GM19328 (cell line): ENCODE data around the gene MSI2.
"Not testable (repeated sequence)": the region's sequence is repeated elsewhere in the genome, so short reads cannot be mapped to it uniquely, and the experiment has no call there.

ENCODE experiments used
- ATAC-seq: cut with Tn5 transposase; IDR thresholded peaks from one replicate; pipeline ENCODE4 v1.9.1; 2021; ENCODE audit warnings: mild to moderate bottlenecking, moderate library complexity; ENCODE audit not compliant: unreplicated experiment

MSI2 gene

DNA sequence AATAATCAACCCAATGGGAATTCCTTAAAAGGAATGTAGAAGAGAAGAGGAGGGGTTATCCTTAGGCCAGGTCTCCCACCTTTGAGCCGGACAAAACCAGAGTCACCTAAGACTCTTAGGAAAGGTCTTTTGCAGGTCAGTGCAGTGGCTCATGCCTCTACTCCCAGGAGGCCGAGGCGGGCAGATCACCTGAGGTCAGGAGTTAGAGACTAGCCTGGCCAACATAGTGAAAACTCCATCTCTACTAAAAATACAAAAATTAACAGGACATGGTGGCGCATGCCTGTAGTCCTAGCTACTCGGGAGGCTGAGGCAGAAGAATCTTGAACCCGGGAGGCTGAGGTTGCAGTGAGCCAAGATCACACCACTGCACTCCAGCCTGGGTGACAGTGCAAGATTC lies 365.5 kb downstream of the MSI2 start:
- ATAC-seq = not testable (repeated sequence)

DNA sequence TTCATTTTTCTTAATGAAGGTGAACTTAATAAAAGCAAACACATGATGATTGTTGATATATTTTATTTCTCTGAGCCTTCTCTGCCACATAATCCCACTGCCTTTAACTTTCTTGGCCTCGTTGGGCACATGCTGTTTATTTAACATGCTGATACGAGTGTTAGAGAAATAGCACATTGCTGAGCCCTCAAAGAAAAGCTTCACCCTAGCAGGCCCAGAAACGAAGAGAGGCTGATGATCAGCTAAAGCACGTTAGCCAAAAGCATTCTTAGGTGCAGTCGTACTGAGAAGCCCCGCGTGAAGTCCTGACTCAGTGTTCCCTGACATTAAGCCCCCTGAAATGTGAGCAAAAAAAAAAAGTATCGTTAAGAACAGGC lies 366.0 kb downstream of the MSI2 start:
- no peak for ATAC-seq

GRCh38 chr17:57622683-57623433 lies 366.5 kb downstream of the MSI2 start:
- peak; percentile 59 for ATAC-seq

DNA sequence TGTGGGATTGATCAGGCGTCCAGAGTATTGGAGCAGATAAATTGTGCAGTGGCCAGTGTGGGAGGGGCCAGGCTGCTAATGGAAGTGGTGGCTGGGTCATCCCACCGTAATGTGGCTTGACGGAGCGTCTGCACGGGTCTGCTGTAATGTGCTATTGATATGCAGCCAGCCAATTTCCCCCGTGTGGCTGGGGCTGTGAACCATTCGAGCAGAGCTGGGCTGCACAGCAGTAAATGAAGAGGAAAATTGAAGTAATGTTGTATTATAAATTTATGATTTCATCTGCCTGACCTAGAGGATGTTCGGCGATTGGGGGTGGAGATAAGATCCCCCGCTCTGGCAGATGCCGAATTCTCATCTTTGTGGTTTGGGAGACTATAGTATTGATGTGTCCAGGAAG lies 367.3 kb downstream of the MSI2 start:
- no peak for ATAC-seq

DNA sequence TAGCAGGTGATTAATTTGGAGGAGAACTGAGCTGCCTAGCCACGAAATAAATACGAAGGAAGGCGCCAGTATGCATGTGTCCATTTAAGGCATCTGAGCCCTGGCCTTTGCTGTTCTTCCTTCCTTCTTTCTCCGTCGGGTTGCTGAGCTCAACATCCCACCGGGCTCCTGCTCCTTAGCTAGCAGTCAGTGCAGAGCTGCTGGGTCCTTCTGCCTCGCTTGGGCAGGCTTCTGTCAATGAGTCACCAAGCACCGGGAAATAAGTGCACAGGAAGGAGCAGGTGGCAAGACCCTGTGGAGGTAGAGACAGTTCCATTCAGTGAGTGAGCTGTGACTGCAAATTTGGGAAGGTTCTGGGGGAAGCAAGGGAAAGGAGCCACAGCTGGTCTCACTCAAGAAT lies 368.1 kb downstream of the MSI2 start:
- ATAC-seq = no peak

DNA sequence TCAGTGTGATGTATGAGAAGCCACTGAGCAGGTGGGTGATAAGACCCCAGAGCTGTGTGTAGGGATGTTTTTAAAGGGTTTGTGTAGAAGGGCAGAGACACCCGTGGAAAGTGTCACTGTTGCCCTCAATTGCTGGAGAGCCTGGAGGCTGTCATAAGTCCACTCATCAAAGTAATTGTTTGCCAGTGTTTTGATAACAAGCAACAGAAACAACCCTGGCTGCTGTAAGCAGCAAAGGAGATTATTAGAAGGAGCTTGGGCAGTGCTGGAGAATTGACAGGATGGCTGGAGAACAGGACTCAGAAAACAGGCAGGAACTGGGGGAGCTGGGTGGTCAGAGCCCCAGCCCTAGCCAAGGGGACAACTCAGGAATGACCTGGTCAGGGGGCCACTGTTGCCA lies 369.2 kb downstream of the MSI2 start:
- no peak for ATAC-seq

DNA sequence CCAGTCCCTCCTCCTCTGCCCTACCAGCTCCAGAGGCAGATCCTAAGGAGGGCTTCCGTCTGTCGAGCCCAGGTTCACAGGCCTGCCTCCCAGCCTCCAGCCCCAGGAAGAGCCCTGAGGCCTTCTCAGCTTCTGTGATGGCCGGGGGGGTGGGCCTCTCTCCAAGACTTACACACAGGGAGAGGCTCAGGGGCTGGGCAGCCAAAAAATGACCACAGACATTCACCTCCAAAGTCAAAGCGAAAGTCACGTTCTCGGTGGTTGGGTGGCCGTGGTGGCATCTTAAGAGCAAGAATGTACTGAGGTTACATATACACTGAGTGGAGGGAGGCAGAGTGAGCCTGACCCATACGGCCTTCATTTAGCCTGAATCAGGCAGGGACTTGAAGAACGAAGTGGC lies 369.6 kb downstream of the MSI2 start:
- ATAC-seq = no peak

GRCh38 chr17:57626520-57627210 lies 370.3 kb downstream of the MSI2 start:
- ATAC-seq = no peak

DNA sequence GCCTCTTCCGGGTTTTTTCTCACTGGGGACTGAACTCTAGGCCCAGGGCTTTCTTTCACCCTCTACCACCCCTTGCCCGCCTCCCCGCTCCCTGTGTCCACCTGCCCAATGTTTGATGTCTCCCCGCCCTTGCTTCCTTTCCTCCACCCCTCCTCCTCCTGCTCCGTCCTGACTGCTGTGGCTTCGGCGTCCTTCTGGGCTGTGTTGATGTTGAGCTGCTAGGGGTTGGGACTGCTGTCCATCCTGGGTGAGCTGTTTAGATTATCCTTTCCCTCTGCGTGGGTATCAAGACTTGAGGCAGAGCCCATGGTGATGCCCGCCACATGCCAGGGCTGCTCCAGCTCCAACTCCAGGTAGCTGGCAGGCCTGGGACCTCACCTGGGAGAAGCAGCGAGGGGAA lies 371.3 kb downstream of the MSI2 start:
- no peak for ATAC-seq

DNA sequence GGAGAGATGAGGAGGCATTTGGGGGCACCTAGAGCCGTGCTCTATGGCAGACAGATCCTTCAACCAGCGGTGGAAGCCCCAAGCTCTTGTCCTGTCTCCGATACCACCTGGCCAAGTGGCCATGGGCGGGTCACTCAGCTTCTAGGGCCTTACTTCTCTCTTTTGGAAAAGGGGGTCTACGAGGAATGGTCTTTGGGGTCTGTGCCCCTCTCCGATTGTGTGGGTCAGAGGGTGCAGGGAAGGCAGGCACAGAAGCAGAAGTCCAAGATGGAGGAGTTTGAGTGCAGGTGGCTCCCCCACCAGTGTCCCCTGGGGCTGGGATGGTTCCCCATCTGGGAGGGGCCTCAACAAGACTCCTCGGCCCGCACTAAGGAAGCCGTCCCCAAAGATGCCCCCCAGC lies 372.1 kb downstream of the MSI2 start:
- ATAC-seq = no peak

- no peak for ATAC-seq
These were observed 373.1 kb downstream of the MSI2 start for GRCh38 chr17:57629470-57629869.

GRCh38 chr17:57629886-57630285 lies 373.6 kb downstream of the MSI2 start:
- no peak for ATAC-seq

- no peak for ATAC-seq
These were observed 374.4 kb downstream of the MSI2 start for GRCh38 chr17:57630736-57631135.

DNA sequence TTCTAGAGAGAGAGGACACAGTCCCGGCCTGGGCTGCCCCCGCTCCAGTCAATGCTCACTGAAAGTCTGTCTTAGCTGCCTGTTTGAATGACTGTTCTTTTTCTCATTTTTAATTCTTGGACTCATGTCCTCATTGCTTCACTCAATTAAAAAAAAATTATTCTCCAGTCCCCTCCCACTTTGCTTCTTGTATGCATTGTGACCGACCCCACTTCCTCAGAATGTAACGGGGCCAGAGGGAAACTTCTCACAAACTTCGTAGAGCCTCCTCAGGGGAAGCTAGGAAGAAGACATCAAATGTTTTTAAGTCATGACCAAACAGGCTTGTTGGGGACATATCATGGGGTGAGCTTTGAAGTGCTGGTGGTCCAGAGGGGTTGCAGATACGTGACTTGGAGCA lies 375.5 kb downstream of the MSI2 start:
- ATAC-seq = no peak

DNA sequence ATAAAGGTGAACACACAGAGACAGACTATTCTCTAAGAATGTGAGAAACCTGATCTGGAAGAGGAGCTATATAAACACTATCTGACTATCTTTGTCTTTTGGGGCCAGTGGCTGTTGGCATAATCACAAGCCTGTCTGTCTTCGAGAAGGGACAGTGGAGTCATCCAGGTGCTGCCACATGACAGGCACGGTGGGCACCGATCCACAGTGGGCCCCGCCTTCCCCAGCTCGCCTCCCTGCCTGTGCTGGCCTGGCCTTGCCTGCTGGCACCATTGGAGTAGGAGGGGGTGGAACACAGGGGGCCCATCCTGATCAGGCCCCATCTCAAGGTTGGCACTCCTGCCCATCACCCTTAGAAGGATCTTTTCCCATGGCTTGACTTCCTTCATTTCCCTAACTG lies 376.0 kb downstream of the MSI2 start:
- ATAC-seq = no peak

DNA sequence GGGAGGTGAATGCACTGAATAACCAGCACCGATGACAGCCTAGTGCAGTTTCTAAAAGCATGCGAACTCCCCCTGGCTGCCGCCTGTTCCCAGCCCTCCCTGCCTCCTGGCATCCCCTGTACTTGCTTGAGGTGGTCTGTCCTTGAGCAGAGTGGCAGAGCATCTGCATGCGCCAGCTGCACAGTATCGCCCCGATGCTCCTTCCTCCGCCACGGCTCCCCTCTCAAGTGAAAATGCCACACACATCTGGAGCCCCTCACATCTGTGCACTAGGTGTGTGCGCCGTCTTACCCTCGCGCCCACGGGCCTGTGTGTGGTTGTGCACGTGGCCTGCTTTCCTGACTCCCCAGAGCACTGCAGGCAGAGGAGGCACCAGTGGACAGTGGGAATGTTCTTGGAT lies 376.9 kb downstream of the MSI2 start:
- ATAC-seq = no peak

DNA sequence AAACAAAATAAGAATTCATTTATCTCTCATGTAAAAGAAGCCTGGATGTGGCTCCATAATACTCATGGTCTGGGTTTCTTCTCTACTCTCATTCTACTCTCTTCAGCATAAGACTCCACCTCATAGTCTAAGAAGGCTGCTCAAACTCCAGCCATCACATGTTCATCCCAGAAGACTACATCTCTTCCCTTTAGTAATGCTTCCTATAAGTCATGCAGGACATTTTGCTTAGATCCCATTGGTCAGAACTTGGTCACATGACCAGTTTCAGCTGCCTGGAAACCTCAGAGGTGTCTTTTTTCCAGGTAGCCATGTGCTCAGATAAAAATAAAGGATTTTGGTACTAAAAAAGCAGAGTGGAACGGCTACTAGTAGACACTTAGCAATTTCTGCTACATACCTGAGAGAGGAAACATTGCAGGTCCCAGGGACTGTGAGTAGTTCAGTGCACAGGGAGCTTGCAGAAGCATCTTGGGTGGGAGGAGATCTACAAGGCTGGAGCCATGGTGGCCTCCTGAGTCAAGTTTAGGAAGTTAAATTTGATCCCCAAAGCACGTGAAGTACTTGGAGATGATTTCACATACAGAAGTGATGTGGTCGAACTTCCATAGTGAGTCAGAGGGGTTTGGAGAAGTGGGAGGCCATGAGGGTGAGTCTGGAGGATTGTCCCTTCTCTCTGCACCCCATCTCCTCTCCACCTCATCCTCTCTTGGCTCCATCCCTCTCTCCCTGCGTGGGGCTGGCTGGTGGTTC lies 378.6 kb downstream of the MSI2 start:
- no peak for ATAC-seq

GRCh38 chr17:57636274-57636673 lies 380.0 kb downstream of the MSI2 start:
- ATAC-seq = no peak

DNA sequence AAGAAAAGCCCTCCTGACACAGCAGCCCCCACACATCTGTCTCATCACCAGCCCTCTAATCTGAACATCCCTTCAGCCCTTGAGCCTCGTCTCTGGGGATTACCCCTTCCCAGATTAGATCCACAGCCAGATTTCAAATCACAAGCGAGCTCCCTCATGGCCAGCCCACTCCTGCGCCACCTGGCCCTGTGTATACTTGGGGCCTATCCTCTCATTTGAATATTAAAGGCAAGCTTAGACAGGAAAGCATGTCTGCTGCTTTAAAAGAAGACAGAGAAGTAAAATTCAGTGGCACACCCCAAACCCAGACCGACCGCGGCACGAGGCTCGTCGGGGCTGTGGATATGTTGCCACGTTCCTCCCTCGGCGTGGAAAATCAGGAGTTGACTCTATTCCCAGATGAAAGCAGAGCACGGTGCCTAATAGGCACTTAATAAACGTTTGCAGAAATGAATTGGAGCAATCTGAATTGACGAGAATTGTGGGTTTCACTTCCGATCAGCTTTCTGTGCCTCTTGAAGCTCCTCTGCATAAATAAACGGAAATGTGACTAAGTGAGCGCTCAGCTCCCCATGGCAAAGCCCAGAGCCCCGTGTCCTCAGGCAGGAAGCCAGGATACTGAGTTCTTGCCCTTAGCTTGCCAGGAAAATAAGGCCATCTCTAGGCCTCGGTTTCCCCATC lies 380.8 kb downstream of the MSI2 start:
- ATAC-seq = no peak

DNA sequence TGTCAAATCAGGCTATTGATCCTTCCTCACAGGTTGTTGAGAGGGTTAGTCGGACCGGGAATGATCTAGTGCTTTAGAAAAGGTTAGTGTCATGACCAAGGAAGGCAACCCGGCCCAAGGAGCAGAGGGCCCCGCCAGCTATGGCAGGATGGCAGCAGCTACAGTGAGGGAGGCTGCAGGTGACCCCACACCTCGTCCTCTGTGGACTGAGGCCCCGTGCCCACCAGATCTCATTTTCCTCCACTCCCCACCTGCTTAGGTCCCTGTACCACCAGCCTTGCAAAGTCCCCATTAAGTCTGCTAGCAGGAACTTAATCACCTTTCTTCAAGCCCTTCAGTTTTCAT lies 381.3 kb downstream of the MSI2 start:
- no peak for ATAC-seq

DNA sequence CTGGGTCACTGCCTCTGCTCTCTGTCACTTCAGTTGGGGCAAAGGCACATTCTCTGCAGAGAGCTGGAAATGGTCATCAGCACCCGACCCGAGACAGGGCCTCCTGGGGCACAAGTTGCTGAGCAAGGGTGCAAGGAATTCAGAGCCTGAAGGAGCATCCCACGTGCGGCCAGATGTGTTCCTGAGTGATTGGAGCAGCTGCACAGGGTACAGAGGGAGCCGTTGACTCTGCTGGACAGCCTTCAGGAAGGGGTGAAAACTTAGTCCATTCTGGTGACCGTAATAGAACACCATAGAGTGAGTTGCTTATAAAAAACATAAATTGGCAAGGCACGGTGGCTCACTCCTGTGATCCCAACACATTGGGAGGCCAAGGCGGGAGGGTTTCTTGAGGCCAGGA lies 382.0 kb downstream of the MSI2 start:
- ATAC-seq = no peak

DNA sequence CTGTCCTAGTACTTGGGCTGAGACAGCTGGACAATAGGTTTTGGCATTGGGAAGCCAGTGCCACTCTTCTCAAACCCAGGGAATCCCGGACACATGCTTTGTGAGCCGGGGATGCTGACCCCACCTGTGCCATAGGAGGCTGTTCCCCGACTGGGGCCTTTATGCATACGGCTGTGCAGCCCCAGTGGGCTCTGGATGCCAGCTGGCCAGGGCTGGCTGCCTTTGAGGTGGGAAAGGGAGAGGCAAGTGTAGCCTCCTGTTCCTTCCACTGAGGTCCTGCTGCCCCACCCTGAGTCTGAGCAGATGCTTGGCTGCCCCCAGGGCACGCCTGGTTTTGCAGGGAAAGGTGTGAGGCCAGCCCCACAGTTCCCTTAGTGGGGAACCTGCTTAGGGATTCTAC lies 383.1 kb downstream of the MSI2 start:
- no peak for ATAC-seq
